AML-193 (cell line): Measurements from ENCODE around the gene CLDN12.
"Not testable (repeated sequence)": the region's sequence is repeated elsewhere in the genome, so short reads cannot be mapped to it uniquely, and the experiment has no call there.

Source experiments
- DNase-seq, 2 experiments: peaks; one replicate each; lab custom pipeline; 2025; lab: John Stamatoyannopoulos, UW

Gene CLDN12

DNA sequence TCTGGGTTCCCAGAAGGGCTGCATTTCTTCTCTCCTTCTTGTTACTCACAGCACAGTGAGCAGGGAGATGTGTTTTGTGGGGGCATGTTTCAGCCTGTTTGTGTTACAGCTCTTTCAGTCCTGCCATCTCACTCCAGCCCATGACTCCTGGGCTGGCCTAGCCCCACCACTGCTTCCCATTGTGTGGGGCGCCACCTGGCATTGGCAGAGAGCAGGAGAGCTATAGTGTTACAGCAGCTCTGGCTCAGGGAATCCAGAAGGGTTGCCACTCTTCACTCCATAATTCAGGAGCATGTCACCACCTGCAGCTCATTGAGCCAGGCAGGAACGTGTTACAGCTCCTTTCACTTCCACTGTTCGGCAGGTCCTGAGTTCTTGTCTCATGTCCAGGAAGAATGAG is 30.0 kb downstream of the CLDN12 start:
- no peak for DNase-seq

DNA sequence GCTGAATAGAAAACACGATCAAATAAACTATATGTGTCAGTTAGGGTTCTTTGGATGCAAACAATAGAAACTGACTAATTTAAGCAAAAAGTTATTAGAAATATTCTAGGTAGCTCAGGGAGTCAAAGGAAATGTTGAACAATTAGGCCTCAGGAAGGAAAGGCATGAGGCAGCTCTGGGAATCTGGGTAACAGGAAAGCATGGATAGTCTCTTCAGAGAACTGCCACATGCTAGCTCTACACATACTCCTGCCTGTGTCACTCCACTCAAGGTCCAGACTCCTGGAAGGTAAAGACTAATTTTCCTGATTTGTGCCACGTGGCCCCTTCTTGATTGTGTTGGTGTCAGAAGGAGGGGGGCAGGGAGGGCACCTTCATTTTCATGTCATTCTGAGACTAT is 42.4 kb downstream of the CLDN12 start:
- DNase-seq: no peak

DNA sequence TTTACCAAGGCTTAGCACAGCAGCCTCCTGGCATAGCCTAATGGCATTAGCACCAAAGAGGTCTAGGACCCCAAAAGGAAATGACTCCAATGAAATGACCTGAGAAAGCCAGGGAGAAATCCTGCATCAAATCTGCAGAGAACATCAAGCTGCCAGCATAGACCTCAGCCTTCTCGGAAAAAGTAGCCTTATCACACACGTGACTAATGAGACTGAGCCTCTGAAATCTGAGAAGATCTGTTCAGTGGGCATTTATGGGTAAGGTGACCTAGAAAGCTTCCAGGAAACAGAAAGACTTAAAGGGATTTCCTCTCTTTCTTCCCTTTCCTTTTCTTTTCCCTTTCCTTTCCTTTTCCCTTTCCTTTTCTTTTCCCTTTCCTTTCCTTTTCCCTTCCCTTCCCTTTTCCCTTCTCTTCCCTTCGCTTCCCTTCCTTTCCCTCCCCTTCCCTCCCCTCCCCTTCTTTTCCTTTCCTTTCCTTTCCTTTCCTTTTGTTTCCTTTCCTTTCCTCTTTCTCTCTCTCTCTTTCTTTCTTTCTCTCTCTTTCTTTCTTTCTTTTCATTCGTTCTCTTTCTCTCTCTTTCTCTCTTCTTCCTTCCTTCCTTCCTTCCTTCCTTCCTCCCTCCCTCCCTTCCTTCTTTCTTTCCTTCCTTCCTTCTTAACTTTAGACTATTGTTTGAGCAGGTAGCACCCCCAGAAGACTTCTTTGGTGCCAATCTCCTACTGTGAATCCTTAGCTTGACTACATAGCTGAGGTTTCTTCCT is 43.1 kb downstream of the CLDN12 start:
- DNase-seq: no peak

DNA sequence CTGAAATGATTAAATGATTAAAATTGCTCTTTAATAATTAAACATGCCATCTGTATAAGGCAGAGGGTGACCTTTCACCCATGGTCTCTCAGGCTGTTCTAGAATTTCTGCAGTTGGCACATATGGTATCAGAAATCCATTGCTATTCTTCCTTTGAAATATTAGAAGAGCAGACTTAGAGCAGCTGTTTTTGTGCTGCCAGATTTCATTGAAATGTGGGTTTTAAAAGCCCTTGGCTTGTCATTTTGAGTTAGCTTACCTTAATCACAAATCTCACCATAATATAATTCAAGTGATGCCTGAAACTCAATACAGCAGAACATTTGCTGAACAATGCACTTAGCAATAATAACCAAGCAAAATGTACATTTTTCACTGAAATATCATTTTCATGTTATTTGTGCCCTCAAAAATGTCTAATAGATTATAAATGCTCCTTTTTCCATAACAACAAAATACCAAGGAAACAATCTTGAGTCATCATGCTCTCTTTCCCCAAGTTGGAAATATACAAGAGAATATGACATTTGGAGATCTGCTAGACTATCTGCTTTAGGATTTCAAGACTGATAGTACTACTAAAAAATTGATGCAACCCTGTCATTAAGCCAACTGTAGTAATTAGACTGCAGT is 50.1 kb downstream of the CLDN12 start:
- no peak for DNase-seq

DNA sequence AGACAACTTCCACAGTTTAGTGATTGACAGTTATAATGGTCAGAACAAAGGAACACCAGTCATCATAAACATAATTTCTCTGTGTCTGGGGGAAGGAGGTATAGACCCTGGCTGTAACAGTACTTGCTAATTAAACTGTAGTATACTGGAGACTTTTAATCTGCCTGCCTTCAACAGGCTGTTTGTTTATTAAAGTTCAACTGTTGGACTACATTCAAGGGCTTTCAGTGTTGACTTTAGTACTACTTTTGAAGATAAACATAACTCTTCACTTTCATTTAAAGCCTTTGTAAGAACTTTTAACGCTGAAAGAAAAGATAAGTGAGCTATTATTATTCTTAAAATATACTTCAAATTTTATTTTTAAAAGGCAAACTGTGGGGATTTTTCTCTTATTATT is 50.7 kb downstream of the CLDN12 start:
- no peak for DNase-seq

DNA sequence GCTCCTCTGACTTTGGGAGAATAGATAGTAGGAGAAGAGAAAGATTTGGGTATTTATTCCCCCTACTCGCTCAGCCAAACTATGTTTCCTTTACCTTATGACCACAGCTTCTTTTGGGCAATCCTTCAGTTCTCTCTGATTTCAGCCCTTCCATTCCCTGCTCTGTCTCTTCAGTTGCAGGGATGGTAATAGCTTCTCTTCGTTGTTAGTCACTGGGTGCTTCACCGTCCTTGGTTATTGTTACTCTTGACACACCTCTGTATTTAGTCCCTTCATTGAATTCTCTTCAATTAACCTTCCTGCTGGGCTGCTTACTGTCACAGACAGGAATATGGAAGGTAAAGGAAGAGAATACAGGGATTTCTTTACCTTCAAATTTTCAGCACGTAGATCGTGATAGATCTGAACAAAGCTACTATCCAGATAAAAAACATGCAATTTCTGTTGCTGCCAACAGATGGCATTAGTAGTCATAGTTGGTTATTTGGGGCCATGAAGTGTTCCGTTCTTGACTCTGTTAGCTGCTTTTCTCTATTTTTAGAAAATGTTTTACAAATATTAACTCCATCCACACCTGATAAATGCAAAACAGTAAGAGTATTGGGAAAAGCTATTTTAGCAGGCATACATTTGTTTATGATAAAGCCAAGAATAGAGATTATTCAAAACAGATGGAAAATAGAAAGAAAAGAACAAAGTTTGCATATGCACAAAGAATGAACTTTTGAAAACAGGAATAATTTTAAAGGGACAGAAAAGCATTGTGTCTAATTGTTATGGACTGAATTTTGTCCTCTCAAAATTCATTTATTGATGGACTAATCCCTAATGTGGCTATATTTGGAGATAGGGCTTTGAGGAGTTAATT is 52.1 kb downstream of the CLDN12 start:
- peak; percentile 1 to 19 for DNase-seq

DNA sequence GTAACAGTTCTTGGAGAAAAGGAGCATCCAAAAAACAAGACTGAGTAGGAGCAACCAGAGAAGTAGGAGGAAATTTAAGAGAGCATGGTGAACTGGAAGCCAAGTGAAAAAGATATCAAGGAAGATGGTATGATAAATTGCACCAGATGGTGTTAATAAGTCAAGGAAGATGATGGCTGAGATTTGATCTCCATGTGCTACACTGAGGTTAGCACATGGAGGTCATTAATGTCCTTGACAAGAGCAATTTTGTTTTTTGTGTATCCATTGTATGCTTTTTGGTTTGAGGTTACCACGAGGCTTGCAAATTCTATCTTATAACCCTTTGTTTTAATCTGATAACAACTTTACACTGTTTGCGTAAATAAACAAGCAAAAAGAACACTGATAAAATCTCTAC is 54.8 kb downstream of the CLDN12 start:
- no peak for DNase-seq

DNA sequence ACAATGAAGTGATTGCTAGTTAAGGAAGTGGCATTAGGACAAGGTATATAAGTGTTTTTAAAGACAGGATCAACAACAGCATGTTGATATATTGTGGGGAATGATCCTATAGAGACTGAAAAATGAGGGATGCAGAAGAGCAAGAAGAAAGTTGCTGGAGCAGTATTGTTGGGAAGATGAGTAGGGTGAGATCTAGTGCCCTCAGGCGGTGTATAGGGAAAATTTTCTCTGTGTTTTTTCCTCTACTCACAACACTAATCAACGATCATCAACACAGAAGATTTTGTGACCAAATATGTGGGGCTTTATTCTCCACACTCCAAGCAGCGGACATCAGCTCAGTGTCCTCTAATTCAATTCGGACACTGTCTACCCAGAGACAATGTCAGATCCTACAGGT is 56.6 kb downstream of the CLDN12 start:
- no peak for DNase-seq

DNA sequence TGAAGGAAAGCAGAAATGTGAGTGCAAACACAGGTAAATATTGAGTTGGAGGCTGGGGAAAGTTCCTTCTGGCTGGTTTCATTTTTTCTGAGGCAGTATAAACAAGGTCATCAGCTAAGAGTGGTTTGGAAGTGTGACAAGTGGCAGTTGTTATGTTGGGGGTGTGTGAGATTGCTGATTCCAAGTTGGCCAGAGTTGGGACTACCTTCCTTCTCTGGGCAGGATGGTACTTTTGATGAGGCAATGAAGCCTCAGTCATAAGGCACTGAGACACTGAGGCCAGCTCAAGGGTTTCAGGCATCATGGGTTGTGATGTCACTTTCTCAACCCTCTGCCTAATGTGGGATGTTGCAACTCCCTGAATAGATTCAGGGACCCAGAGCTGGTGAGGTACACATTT is 58.0 kb downstream of the CLDN12 start:
- DNase-seq: no peak

DNA sequence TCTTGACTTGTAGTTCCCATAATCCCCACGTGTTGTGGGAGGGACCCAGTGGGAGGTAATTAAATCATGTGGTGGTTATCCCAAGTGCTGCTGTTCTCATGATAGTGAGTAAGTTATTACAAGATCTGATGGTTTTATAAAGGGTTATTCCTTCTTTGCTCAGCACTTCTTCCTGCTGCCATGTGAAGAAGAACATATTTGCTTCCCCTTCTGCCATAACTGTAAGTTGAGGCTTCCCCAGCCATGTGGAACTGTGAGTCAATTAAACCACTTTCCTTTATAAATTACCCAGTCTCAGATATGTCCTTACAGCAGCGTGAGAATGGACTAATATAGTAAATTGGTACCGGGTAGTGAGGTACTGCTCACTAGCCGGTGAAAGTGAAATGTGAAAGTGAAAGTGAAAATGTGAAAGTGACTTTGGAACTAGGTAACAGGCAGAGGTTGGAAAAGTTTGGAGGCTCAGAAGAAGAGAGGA is 59.9 kb downstream of the CLDN12 start:
- DNase-seq: not testable (repeated sequence)
